Retinal pigment epithelial cell (primary cell): ENCODE results near the gene ARHGAP11A.

Experiments used
- DNase-seq: peaks from one replicate; pipeline ENCODE4 v3.0.0-alpha.2; 2010; ENCODE audit warnings: low read depth
- H3K4me3 ChIP-seq: 2 replicates; pipeline ENCODE4 v1.5.1; 2011; ENCODE audit warnings: mild to moderate bottlenecking, low read length, control low read depth, moderate library complexity
- TF ChIP-seq, protein P1 (sequence below): conservative IDR thresholded peaks from 2 replicates; pipeline ENCODE4 v1.5.1; 2011; ENCODE audit warnings: low read depth, low read length, control low read depth, inconsistent platforms

Gene ARHGAP11A

GRCh38 chr15:32637704-32638103, 22.4 kb downstream of the ARHGAP11A start:
- no peak for DNase-seq
- H3K4me3 ChIP-seq: no peak overlapping the region
- TF ChIP-seq, protein P1, sequence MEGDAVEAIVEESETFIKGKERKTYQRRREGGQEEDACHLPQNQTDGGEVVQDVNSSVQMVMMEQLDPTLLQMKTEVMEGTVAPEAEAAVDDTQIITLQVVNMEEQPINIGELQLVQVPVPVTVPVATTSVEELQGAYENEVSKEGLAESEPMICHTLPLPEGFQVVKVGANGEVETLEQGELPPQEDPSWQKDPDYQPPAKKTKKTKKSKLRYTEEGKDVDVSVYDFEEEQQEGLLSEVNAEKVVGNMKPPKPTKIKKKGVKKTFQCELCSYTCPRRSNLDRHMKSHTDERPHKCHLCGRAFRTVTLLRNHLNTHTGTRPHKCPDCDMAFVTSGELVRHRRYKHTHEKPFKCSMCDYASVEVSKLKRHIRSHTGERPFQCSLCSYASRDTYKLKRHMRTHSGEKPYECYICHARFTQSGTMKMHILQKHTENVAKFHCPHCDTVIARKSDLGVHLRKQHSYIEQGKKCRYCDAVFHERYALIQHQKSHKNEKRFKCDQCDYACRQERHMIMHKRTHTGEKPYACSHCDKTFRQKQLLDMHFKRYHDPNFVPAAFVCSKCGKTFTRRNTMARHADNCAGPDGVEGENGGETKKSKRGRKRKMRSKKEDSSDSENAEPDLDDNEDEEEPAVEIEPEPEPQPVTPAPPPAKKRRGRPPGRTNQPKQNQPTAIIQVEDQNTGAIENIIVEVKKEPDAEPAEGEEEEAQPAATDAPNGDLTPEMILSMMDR: no peak

DNA sequence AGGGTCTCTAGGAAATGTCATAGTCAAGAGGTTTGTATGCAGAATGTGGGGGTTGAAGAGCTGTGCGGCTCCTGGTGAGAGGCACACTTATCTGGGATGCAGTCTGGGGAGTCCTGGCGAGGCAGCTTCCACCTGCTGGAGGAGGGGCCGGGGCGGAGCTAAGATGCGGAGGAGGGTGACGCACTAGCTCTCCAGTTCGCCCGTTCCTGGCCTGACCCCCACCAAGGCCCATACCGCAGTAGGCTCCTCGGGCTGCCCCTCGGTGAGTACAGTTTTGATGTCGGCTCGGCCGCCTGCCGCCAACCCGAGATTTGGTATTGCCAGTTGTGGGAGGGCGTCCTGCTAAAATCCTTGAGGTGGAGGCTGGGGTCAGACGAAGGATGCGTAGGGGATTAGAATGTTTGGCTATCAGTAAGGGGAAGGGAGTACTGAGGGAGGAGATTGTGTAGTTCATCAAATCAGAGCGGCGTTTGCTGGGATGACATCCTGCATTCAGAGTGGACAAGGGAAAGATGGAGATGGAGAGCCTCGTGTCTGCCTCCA, 26.3 kb downstream of the ARHGAP11A start, which contains the start of gene SCG5:
TSS of gene SCG5 (plus strand) at position 194 of the 543 bp plus-strand sequence. CDS start 1,883 bp downstream, outside the sequence.
- TF ChIP-seq, protein P1: no peak
- H3K4me3 ChIP-seq: peak within 1 kb of the TSS; percentile 50
- peak; percentile 40 for DNase-seq

DNA sequence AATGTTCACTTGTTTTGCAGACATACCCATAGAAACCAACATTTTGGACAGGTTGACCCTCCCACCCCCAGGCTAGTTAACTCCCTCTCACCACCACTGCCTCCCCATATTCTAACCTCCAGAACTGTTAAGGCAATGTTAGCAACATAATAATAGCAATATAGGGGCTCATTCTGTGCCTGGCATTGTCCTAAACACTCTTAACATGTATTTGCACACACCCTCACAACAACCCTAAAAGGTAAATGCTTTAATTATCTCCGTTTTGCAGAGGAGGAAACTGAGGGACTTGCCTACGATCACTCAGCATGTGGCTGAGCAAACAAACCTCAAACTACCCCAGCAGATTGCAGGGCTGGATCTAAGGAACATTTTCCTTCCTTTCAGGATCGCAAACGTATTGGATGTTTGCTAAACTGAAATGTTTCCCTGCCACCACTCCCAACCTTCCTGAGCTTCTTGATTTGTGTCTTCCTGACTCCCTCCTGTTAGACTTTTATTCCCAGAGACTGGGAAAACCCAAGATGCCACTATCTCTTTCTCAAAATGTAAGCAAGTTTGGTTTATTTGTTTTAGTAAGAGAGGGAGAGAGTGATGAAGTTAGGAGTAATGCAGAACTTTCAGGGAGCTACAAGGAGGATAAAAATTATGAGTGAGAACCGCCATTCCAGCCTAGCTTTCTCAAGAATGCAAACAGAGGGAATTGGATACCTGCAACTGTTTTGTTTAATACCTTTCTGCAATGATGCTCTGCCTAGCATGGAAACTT, 27.5 kb downstream of the ARHGAP11A start:
- no peak overlapping the region for H3K4me3 ChIP-seq
- TF ChIP-seq, protein P1: no peak
- no peak for DNase-seq

DNA sequence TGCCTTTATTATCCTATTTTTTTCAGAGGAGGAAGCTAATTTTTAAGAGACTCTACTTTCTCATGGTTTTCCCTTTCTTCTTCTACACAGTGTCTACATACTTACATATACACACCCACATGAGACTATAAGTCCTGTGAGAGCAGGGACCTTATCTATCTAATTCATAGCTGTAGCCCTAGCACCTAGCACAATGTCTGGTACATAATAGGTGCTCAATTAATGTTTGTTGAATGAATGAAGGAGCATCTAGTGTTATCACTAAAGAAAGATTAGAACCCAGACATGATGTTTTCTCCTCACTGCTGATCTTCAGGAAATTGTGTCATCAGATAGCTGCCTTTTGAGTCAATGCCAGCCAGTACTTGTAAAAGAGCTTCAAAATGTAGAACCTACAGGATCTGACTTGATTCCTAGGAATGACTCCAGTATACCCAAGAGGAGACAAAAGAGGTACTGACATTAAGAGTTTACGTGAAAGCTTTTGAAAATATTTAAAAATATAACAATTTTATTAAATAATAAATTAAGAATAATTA, 28.7 kb downstream of the ARHGAP11A start:
- TF ChIP-seq, protein P1: no peak
- no peak for DNase-seq

DNA sequence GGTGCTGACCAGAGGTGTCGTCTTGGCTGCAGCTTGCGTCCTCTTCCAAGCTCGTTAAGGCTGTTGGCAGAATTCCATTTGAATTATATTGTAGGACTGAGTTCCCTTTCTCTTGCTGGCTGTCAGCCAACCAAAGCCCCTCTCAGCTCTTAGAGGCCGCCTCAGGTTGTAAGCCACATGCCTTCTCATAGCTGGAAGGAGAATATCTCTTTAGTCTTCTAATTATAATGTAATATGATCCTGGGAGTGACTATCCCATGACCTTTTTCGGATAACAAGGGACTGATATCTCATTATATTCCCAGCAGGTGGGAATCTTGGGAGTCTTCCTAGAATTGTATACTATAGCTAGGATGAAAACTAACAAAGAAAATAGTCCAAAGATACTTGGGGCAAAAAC, 31.0 kb downstream of the ARHGAP11A start:
- H3K4me3 ChIP-seq: no peak overlapping the region
- TF ChIP-seq, protein P1: no peak

More for the DNA sequence above, 28.7 kb downstream of the ARHGAP11A start:
- H3K4me3 ChIP-seq: no peak overlapping the region

DNA sequence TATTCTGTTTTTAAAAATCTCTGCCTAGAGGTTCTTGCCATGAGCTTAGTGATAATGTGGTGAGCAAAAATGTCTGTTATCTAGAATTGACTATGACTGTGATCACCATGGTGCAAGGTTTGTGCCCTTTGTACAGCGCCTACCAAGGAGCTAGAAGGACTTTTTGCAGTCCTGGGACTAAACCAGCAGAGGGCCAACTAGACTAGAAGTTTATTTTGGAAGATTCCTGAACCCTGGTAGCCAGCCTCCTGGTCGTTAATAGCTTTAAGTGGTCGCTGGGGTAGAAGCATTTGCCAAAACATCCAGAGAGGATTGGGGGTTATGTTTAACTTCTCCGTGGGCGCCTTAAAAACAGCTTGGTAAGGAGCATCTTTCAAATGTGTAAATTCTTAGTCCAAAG, 34.0 kb downstream of the ARHGAP11A start:
- TF ChIP-seq, protein P1: peak; percentile 47
- DNase-seq: no peak
- H3K4me3 ChIP-seq: no peak overlapping the region

More for the DNA sequence above, 31.0 kb downstream of the ARHGAP11A start:
- no peak for DNase-seq
